GF-D8 (cell line): ENCODE results near the gene BAK1.
"Not testable (repeated sequence)": the region's sequence is repeated elsewhere in the genome, so short reads cannot be mapped to it uniquely, and the experiment has no call there.

Experiments
- DNase-seq: peaks from one replicate; lab custom pipeline; 2025; lab: John Stamatoyannopoulos, UW

BAK1 gene

GRCh38 chr6:33551538-33551937 is 28.5 kb downstream of the BAK1 start:
- DNase-seq: no peak

- DNase-seq: no peak
Observed at GRCh38 chr6:33549896-33550295, 30.2 kb downstream of the BAK1 start.

DNA sequence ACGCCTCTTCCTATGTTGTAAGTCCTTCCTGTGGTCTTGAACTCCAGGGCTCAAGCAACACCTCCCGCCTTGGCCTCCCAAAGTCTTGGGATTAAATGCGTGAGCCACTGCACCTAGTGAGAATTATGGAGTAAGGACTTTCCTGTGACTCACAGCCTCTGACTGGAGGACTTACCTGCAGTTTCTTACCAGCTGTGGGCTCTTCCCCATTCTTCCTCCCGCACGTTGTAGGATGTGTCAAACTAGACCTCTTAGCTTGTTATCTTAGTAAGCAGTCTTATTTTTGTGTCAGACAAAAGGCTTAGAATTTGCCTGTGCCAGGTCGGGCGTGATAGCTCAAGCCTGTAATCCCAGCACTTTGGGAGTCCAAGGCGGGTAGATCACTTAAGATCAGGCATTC is 30.9 kb downstream of the BAK1 start:
- no peak for DNase-seq

- DNase-seq: no peak
Observed at GRCh38 chr6:33547499-33547898, 32.6 kb downstream of the BAK1 start.

GRCh38 chr6:33546766-33547165 is 33.3 kb downstream of the BAK1 start:
- no peak for DNase-seq

DNA sequence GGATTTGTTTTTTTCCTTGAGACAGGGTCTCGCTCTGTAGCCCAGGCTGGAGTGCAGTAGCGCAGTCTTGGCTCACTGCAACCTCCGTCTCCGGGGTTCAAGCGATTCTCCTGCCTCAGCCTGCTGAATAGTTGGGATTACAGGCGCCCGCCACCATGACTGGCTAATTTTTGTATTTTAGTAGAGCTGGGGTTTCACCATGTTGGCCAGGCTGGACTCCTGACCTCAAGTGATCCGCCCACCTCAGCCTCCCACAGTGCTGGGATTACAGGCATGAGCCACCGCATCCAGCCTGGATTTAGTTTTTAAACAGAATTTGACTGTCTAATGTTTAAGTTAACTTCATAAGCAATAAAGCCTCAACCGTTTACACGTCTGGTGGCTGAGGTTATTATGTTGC is 34.8 kb downstream of the BAK1 start:
- not testable (repeated sequence) for DNase-seq

DNA sequence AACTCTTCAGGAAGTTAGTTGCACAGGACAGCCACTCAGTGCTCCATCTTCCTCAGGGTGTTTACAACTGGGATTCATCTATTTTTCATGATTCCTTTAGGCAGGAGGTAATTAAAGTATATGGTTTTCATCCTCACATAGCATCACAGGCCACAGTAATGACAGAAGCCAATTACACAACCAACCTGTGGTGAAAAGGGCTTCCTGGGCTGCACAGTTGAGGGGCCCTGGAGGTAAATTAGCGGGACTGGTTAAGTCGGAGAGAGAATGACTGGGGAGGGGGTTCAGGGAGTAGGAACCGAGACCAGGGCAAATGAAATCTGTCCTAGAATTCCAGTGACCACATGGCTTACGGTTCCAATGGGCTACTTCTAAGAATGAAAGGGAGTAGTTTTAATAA is 37.0 kb downstream of the BAK1 start:
- no peak for DNase-seq

DNA sequence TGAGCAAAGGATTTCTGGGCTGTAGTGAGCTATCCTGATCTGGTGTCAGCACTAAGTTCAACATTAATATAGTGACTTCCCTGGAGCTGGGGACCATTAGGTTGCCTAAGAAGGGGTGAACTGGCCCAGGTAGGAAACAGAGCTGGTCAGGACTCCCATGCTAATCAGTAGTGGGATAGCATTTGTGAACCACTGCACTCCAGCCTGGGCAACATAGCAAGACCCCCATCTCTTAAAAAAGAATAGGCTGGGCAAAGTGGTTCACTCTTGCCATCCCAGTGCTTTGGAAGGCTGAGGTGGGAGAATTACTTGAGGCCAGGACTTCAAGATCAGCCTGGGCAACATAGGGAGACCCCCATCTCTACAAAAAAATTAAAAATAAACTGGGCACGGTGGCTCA is 39.3 kb downstream of the BAK1 start:
- no peak for DNase-seq

GRCh38 chr6:33534702-33535101 is 45.4 kb downstream of the BAK1 start:
- no peak for DNase-seq

DNA sequence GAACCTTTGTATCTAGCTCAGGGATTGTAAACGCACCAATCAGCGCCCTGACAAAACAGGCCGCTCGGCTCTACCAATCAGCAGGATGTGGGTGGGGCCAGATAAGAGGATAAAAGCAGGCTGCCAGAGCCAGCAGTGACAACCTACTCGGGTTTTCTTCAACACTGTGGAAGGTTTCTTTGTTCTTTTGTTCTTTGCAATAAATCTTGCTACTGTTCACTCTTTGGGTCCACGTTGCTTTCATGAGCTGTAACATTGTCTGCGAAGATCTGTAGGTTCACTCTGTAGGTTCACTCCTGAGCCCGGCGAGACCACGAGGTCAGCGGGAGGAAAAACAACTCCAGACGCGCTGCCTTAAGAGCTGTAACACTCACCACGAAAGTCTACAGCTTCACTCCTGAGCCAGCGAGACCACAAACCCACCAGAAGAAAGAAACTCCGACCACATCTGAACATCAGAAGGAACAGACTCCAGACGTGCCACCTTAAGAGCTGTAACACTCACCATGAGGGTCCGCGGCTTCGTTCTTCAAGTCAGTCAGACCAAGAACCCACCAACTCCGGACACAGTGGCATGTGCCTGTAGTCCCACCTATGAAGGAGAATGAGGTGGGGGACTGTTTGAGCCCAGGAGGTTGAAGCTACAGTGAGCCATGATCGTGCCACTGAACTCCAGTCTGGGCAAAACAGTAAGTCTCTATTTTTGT is 46.8 kb downstream of the BAK1 start:
- DNase-seq: not testable (repeated sequence)

DNA sequence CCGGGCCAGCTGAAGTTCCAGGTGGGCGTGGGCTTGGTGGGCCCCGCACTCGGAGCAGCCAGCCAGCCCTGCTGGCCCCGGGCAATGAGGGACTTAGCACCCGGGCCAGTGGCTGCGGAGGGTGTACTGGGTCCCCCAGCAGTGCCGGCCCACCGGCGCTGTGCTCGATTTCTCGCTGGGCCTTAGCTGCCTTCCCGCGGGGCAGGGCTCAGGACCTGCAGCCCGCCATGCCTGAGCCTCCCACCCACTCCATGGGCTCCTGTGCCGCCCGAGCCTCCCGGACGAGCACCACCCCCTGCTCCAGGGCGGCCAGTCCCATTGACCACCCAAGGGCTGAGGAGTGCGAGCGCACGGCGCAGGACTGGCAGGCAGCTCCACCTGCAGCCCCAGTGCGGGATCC is 47.6 kb downstream of the BAK1 start:
- DNase-seq: not testable (repeated sequence)

GRCh38 chr6:33530617-33531016 is 49.5 kb downstream of the BAK1 start:
- not testable (repeated sequence) for DNase-seq
